Fibroblast of gingiva (primary cell): ENCODE results near the gene CASS4.

ENCODE experiments used
- DNase-seq: peaks from one replicate; pipeline ENCODE4 v3.0.0-alpha.2; 2011; ENCODE audit warnings: low read depth

CASS4 gene

GRCh38 chr20:56447227-56447626 lies 35.2 kb downstream of the CASS4 start:
- DNase-seq = no peak

GRCh38 chr20:56449459-56449858 lies 37.4 kb downstream of the CASS4 start:
- no peak for DNase-seq

GRCh38 chr20:56451056-56451765 lies 39.2 kb downstream of the CASS4 start:
- DNase-seq = no peak

GRCh38 chr20:56453352-56453751 lies 41.3 kb downstream of the CASS4 start:
- no peak for DNase-seq

- DNase-seq = no peak
Observed at GRCh38 chr20:56454754-56455153, 42.7 kb downstream of the CASS4 start.

- no peak for DNase-seq
Observed at GRCh38 chr20:56458206-56458821, 46.3 kb downstream of the CASS4 start.

GRCh38 chr20:56460459-56460858 lies 48.4 kb downstream of the CASS4 start:
- DNase-seq = no peak

- DNase-seq = no peak
Observed at GRCh38 chr20:56461576-56461975, 49.5 kb downstream of the CASS4 start.

- DNase-seq = no peak
Observed at GRCh38 chr20:56463428-56463827, 51.4 kb downstream of the CASS4 start.

GRCh38 chr20:56465997-56466396 lies 53.9 kb downstream of the CASS4 start:
- no peak for DNase-seq

GRCh38 chr20:56467968-56468315 lies 55.9 kb downstream of the CASS4 start:
- DNase-seq = no peak

GRCh38 chr20:56468316-56469076 lies 56.4 kb downstream of the CASS4 start, which contains the start of gene RTF2:
Gene RTF2 (plus strand): TSS chr20:56468627. CDS start chr20:56468698, 71 bp downstream.
- DNase-seq = peak; percentile 95

GRCh38 chr20:56469077-56469449 lies 57.0 kb downstream of the CASS4 start:
- DNase-seq = no peak

- no peak for DNase-seq
Observed at GRCh38 chr20:56483970-56484369, 71.9 kb downstream of the CASS4 start.

- no peak for DNase-seq
Observed at GRCh38 chr20:56487216-56487615, 75.2 kb downstream of the CASS4 start.

- no peak for DNase-seq
Observed at GRCh38 chr20:56488566-56488965, 76.5 kb downstream of the CASS4 start.

- DNase-seq = no peak
Observed at GRCh38 chr20:56501116-56501515, 89.1 kb downstream of the CASS4 start.

- no peak for DNase-seq
Observed at GRCh38 chr20:56503916-56504315, 91.9 kb downstream of the CASS4 start.

GRCh38 chr20:56504373-56505005 lies 92.4 kb downstream of the CASS4 start:
- no peak for DNase-seq

GRCh38 chr20:56506103-56506502 lies 94.0 kb downstream of the CASS4 start:
- no peak for DNase-seq
